ENCODE results near the gene EXOC4.

The EXOC4 gene

GRCh38 chr7:134040988-134041387, 788.1 kb downstream of the EXOC4 start:
- Histone ChIP-seq H3F3A (ENCODE audit: low read depth) (no peaks in the 10 kb centered on the region), H4K20me1 (ENCODE audit: insufficient read depth, low read length, poor library complexity, severe bottlenecking) (no peaks in the 10 kb centered on the region), H3K27me3 (ENCODE audit: insufficient read depth, low read length, poor library complexity, severe bottlenecking) (no peaks in the 10 kb centered on the region), H3K4me1 (ENCODE audit: insufficient read depth, low read length, poor library complexity, severe bottlenecking) (no peaks in the 10 kb centered on the region), H3K79me2 (ENCODE audit: insufficient read depth, low read length) (no peaks in the 10 kb centered on the region), H3K4me2 (ENCODE audit: low read depth, low read length, poor library complexity, severe bottlenecking) (no peak overlapping the region), H3K36me3 (ENCODE audit: insufficient read depth, low read length) (no peaks in the 10 kb centered on the region), H2AFZ (ENCODE audit: low read length) (no peak overlapping the region), H3K4me3 (ENCODE audit: low read length, poor library complexity, severe bottlenecking) (no peak overlapping the region), H3K9me3 (ENCODE audit: insufficient read depth, low read depth, low read length) (no peaks in the 10 kb centered on the region), H3K9ac (ENCODE audit: low read depth, low read length, poor library complexity, severe bottlenecking) (no peak overlapping the region), H3K9me2 (replicated peaks; ENCODE audit: low read depth, low read length) (no peaks in the 10 kb centered on the region)
- TF ChIP-seq EZH2phosphoT487 (IDR thresholded peaks at IDR 0.05; ENCODE audit: borderline replicate concordance): no peak
- TF ChIP-seq, protein P1, sequence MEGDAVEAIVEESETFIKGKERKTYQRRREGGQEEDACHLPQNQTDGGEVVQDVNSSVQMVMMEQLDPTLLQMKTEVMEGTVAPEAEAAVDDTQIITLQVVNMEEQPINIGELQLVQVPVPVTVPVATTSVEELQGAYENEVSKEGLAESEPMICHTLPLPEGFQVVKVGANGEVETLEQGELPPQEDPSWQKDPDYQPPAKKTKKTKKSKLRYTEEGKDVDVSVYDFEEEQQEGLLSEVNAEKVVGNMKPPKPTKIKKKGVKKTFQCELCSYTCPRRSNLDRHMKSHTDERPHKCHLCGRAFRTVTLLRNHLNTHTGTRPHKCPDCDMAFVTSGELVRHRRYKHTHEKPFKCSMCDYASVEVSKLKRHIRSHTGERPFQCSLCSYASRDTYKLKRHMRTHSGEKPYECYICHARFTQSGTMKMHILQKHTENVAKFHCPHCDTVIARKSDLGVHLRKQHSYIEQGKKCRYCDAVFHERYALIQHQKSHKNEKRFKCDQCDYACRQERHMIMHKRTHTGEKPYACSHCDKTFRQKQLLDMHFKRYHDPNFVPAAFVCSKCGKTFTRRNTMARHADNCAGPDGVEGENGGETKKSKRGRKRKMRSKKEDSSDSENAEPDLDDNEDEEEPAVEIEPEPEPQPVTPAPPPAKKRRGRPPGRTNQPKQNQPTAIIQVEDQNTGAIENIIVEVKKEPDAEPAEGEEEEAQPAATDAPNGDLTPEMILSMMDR (conservative IDR thresholded peaks at IDR 0.05; ENCODE audit: low read length): no peak

DNA sequence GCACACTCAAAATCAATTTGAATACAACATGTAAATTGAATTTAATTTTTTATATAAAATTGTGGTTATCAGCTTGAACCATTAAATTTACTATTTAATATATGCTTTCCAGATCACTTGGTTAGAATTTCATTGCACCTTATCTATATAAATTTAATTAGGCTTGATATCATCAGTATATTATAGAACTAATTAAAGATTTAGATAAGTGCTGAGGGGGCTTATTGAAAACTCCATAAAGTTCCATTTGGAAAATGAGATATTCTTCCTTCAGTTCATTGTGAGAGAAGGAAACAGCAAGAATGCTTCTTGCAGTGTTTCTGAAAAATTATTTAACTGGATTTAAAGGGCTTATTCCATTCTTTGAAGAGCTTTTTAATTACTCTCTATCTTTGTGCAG, 788.6 kb downstream of the EXOC4 start:
- Histone ChIP-seq H3K27me3 (ENCODE audit: insufficient read depth, low read length, poor library complexity, severe bottlenecking) (no peaks in the 10 kb centered on the region), H3K36me3 (ENCODE audit: insufficient read depth, low read length) (no peaks in the 10 kb centered on the region), H3K9ac (ENCODE audit: low read depth, low read length, poor library complexity, severe bottlenecking) (no peak overlapping the region), H3K4me3 (ENCODE audit: low read length, poor library complexity, severe bottlenecking) (no peak overlapping the region), H3F3A (ENCODE audit: low read depth) (no peaks in the 10 kb centered on the region), H3K4me1 (ENCODE audit: insufficient read depth, low read length, poor library complexity, severe bottlenecking) (no peaks in the 10 kb centered on the region), H3K4me2 (ENCODE audit: low read depth, low read length, poor library complexity, severe bottlenecking) (no peak overlapping the region), H2AFZ (ENCODE audit: low read length) (no peak overlapping the region), H3K79me2 (ENCODE audit: insufficient read depth, low read length) (no peaks in the 10 kb centered on the region), H3K9me3 (ENCODE audit: insufficient read depth, low read depth, low read length) (no peaks in the 10 kb centered on the region), H3K9me2 (replicated peaks; ENCODE audit: low read depth, low read length) (no peaks in the 10 kb centered on the region), H4K20me1 (ENCODE audit: insufficient read depth, low read length, poor library complexity, severe bottlenecking) (no peaks in the 10 kb centered on the region)
- TF ChIP-seq, protein P1 (conservative IDR thresholded peaks at IDR 0.05; ENCODE audit: low read length): no peak
- TF ChIP-seq EZH2phosphoT487 (IDR thresholded peaks at IDR 0.05; ENCODE audit: borderline replicate concordance): no peak

DNA sequence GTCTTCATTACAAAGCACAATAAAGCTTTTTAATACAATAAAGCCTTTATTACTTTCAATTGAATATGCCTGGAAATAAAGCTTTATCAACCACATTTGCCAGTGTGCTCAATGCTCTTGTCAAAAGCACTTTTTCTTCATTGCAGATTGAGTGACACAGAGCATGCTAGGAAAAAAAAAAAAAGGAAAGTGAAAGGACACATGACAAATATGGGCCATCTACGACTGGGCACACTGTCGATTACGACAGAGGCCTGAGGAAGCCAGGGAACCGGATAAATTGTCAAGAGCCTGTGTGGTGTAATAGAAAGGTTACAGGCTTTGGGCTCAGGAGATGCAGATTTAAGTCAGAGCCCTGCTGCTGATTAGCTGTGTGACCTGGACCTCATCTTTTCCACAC, 789.4 kb downstream of the EXOC4 start:
- TF ChIP-seq, protein P1 (conservative IDR thresholded peaks at IDR 0.05; ENCODE audit: low read length): no peak
- no peak for TF ChIP-seq EZH2phosphoT487 (IDR thresholded peaks at IDR 0.05; ENCODE audit: borderline replicate concordance)

More for the DNA sequence above, 789.4 kb downstream of the EXOC4 start:
- H3K4me1 ChIP-seq (ENCODE audit: insufficient read depth, low read length, poor library complexity, severe bottlenecking): no peaks in the 10 kb centered on the region
- no peak overlapping the region for H2AFZ ChIP-seq (ENCODE audit: low read length)
- no peak overlapping the region for H3K4me2 ChIP-seq (ENCODE audit: low read depth, low read length, poor library complexity, severe bottlenecking)
- no peaks in the 10 kb centered on the region for H4K20me1 ChIP-seq (ENCODE audit: insufficient read depth, low read length, poor library complexity, severe bottlenecking)
- no peaks in the 10 kb centered on the region for H3F3A ChIP-seq (ENCODE audit: low read depth)
- H3K9me2 ChIP-seq (replicated peaks; ENCODE audit: low read depth, low read length): no peaks in the 10 kb centered on the region
- H3K9me3 ChIP-seq (ENCODE audit: insufficient read depth, low read depth, low read length): no peaks in the 10 kb centered on the region
- no peaks in the 10 kb centered on the region for H3K27me3 ChIP-seq (ENCODE audit: insufficient read depth, low read length, poor library complexity, severe bottlenecking)
- no peaks in the 10 kb centered on the region for H3K79me2 ChIP-seq (ENCODE audit: insufficient read depth, low read length)
- H3K36me3 ChIP-seq (ENCODE audit: insufficient read depth, low read length): no peaks in the 10 kb centered on the region
- H3K9ac ChIP-seq (ENCODE audit: low read depth, low read length, poor library complexity, severe bottlenecking): no peak overlapping the region
- no peak overlapping the region for H3K4me3 ChIP-seq (ENCODE audit: low read length, poor library complexity, severe bottlenecking)
